K562 (cell line): Measurements from ENCODE around the gene ZNF750. TPM values are rescaled to one million over a fixed set of nuclear protein-coding genes. Genes with fewer than 3 reads are reported as not detected.

Experiments
- ATAC-seq: fragments of 200-7000 bp; cut with Tn5 transposase; 3 replicates; pipeline ENCODE4 v1.9.1; 2020; ENCODE audit warnings: moderate library complexity
- BruUV-seq: library from RNA; stranded (reverse); fragments of 400-500 nt; replicated peaks from 2 replicates; lab custom pipeline; 2021; lab: Mats Ljungman, UMichigan
- CTCF ChIA-PET: fragments of 300-600 bp; formaldehyde crosslinking; extraction: SDS; loops from one replicate; lab custom pipeline; 2021; ENCODE audit warnings: low intra/inter-chr PET ratio; lab: Yijun Ruan, JAX
- POLR2A ChIA-PET: fragments of 300-600, 350-650 bp; sonication (Branson Sonifier 250); formaldehyde crosslinking; extraction: SDS; loops from one replicate; lab custom pipeline; 2021; ENCODE audit warnings: antibody characterized with exemption, inconsistent platforms; lab: Yijun Ruan, JAX
- DNase-seq, 4 experiments: peaks; one replicate each; pipeline versions ENCODE4 v3.0.0 to v3.0.0-alpha.2; 2011 to 2018; ENCODE audit warnings: low spot score in 3 of 4, mixed read lengths in 3 of 4; ENCODE audit errors: extremely low read depth in 1 of 4
- FAIRE-seq: peaks from 2 replicates; lab custom pipeline; 2011; peaks lifted over from hg19 to GRCh38; lab: Jason Lieb, UNC
- H2AFZ ChIP-seq: 2 replicates; pipeline ENCODE4 v1.6.0; 2011; ENCODE audit warnings: low read depth, low read length, control low read depth, inconsistent platforms
- H3K27ac ChIP-seq: fragments of 200-600 bp; 3 replicates; pipeline ENCODE4 v1.8.0; 2011; ENCODE audit warnings: low read depth, mild to moderate bottlenecking, control low read depth, inconsistent platforms, low read length, moderate library complexity, mixed read lengths; ENCODE audit errors: extremely low read depth
- H3K27me3 ChIP-seq, 2 experiments: fragments of 300-600 bp in 1 of 2; 2 replicates in 1 of 2; 3 replicates in 1 of 2; pipeline versions ENCODE4 v1.6.0 to v1.8.0; 2011; ENCODE audit warnings: inconsistent platforms in 2 of 2, low read length in 2 of 2, mild to moderate bottlenecking in 1 of 2, mixed read lengths in 1 of 2, moderate library complexity in 1 of 2; ENCODE audit not compliant: control insufficient read depth in 2 of 2, insufficient read depth in 2 of 2
- H3K36me3 ChIP-seq: fragments of 300-600 bp; 3 replicates; pipeline ENCODE4 v1.8.0; 2011; ENCODE audit warnings: mild to moderate bottlenecking, low read length, inconsistent platforms; ENCODE audit not compliant: control insufficient read depth, insufficient read depth
- H3K4me1 ChIP-seq, 2 experiments: fragments of 200-600 bp in 1 of 2; replicated peaks in 1 of 2; 2 replicates in 1 of 2; 3 replicates in 1 of 2; pipeline versions ENCODE4 v1.5.1 to v1.8.0; 2011; ENCODE audit warnings: inconsistent platforms in 2 of 2, low read length in 2 of 2, mild to moderate bottlenecking in 1 of 2, mixed read lengths in 1 of 2, moderate library complexity in 1 of 2; ENCODE audit not compliant: control insufficient read depth in 2 of 2, insufficient read depth in 2 of 2
- H3K4me2 ChIP-seq: 2 replicates; pipeline ENCODE4 v1.6.1; 2011; ENCODE audit warnings: low read length, control low read depth, inconsistent platforms, mixed read lengths; ENCODE audit not compliant: insufficient read depth
- H3K4me3 ChIP-seq: fragments of 200-600 bp; sonication (generic), shearing (Covaris generic); 2 replicates; pipeline ENCODE4 v1.5.1; 2016; ENCODE audit warnings: control low read depth, inconsistent platforms
- H3K79me2 ChIP-seq: fragments of 200-600 bp; 3 replicates; pipeline ENCODE4 v1.8.0; 2011; ENCODE audit warnings: low read length, inconsistent platforms; ENCODE audit not compliant: control insufficient read depth, insufficient read depth
- H3K9ac ChIP-seq, 2 experiments: 2 replicates each; pipeline versions ENCODE4 v1.6.0 to v1.6.1; 2011; ENCODE audit warnings: low read depth in 2 of 2, low read length in 2 of 2, control low read depth in 1 of 2, inconsistent platforms in 1 of 2, mild to moderate bottlenecking in 1 of 2, mixed read lengths in 1 of 2; ENCODE audit not compliant: insufficient read depth in 1 of 2
- H3K9me1 ChIP-seq: one replicate; pipeline ENCODE4 v1.6.0; 2011; ENCODE audit warnings: inconsistent platforms, mild to moderate bottlenecking, low read length, moderate library complexity; ENCODE audit not compliant: control insufficient read depth, insufficient read depth
- H3K9me3 ChIP-seq: replicated peaks from 2 replicates; pipeline ENCODE4 v1.5.1; 2011; ENCODE audit warnings: low read depth, low read length, inconsistent platforms; ENCODE audit not compliant: control insufficient read depth, insufficient read depth
- H4K20me1 ChIP-seq: replicated peaks from 2 replicates; pipeline ENCODE4 v1.6.1; 2011; ENCODE audit warnings: low read length, inconsistent platforms, mixed read lengths; ENCODE audit not compliant: control insufficient read depth, insufficient read depth
- ARID2 ChIP-seq: fragments of 450-650 bp; IDR thresholded peaks from 2 replicates; pipeline ENCODE4 v1.6.1; 2017; ENCODE audit warnings: antibody characterized with exemption, mild to moderate bottlenecking
- BRF1 ChIP-seq: IDR thresholded peaks from 3 replicates; pipeline ENCODE4 v1.6.1; 2011; ENCODE audit warnings: borderline replicate concordance, mild to moderate bottlenecking; ENCODE audit not compliant: insufficient read length; ENCODE audit errors: extremely low read depth
- CBX2 ChIP-seq: fragments of 200-600 bp; sonication (generic); IDR thresholded peaks from one replicate; pipeline ENCODE4 v1.6.1; 2012; ENCODE audit warnings: mild to moderate bottlenecking, low read length, inconsistent platforms; ENCODE audit not compliant: insufficient read depth, poor library complexity, severe bottlenecking
- CBX5 ChIP-seq: IDR thresholded peaks from 2 replicates; pipeline ENCODE4 v1.6.1; 2014; ENCODE audit warnings: low read depth, borderline replicate concordance
- ETS2 ChIP-seq: IDR thresholded peaks from 2 replicates; pipeline ENCODE4 v1.6.1; 2016; ENCODE audit warnings: borderline replicate concordance, missing genetic modification characterization, mild to moderate bottlenecking, moderate library complexity, missing compliant biosample characterization; ENCODE audit not compliant: poor library complexity, severe bottlenecking
- HMG20B ChIP-seq: fragments of 250-450 bp; sonication (Bioruptor Pico); IDR thresholded peaks from 2 replicates; pipeline ENCODE4 v1.5.0; 2021; ENCODE audit warnings: mild to moderate bottlenecking
- ILK ChIP-seq: fragments of 450-650 bp; IDR thresholded peaks from 2 replicates; pipeline ENCODE4 v1.6.1; 2016; ENCODE audit warnings: missing genetic modification characterization, low read depth, mild to moderate bottlenecking, missing compliant biosample characterization, moderate library complexity, borderline replicate concordance
- RBFOX2 ChIP-seq: fragments of 200-400 bp; formaldehyde crosslinking; IDR thresholded peaks from 2 replicates; pipeline ENCODE4 v1.6.1; 2017; ENCODE audit warnings: low read depth, mild to moderate bottlenecking, low read length, moderate library complexity
- RBM14 ChIP-seq: fragments of 200-400 bp; formaldehyde crosslinking; IDR thresholded peaks from 2 replicates; pipeline ENCODE4 v1.6.1; 2018; ENCODE audit warnings: low read depth, mild to moderate bottlenecking, low read length, moderate library complexity, borderline replicate concordance; ENCODE audit not compliant: insufficient read depth
- SMARCE1 ChIP-seq: fragments of 450-650 bp; IDR thresholded peaks from 2 replicates; pipeline ENCODE4 v1.7.1; 2016; ENCODE audit warnings: mild to moderate bottlenecking
- SUPT5H ChIP-seq: fragments of 450-650 bp; IDR thresholded peaks from 2 replicates; pipeline ENCODE4 v1.6.1; 2016
- WGBS: fragments of 100-300 bp; shearing (Covaris generic); methylation state at CpG from one replicate; pipeline ENCODE4 v1.1.6; 2016; ENCODE audit warnings: low coverage, mixed read lengths; ENCODE audit not compliant: insufficient coverage; ENCODE audit errors: missing lambda C conversion rate; 5-methylcytosine and 5-hydroxymethylcytosine counted together
- in situ Hi-C: fragments of 300-500 bp; cut with MboI; formaldehyde crosslinking; loops from 4 replicates; pipeline ENCODE4 v1.15.0; 2018; ENCODE audit warnings: inconsistent platforms, mixed read lengths
- intact Hi-C: fragments of 100-400 bp; cut with micrococcal nuclease; formaldehyde crosslinking; loops from 2 replicates; pipeline ENCODE4 v1.14.2; 2022
- polyA plus RNA-seq, 8 experiments: library from polyadenylated mRNA; depleted of rRNA in 4 of 8; stranded (reverse) in 5 of 8; unstranded in 3 of 8; fragments of >200 nt; fragmentation: Nextera tagmentation in 2 of 8; fragmentation: Illumina TruSeq in 1 of 8; extraction: Ambion mirVana in 2 of 8; extraction: Trizol in 1 of 8; gene quantifications; 2 replicates each; pipeline versions ENCODE4 v1.2.1 to v1.2.3, GENCODE V29; 2011 to 2014; ENCODE audit warnings: inconsistent platforms in 1 of 8, missing spikeins in 1 of 8
- total RNA-seq, 7 experiments: library from RNA; depleted of rRNA in 6 of 7; stranded (reverse); fragments of >200 nt in 6 of 7; fragmentation: Illumina TruSeq in 2 of 7; extraction: Trizol in 2 of 7; gene quantifications; 2 replicates each; pipeline versions ENCODE4 v1.2.1 to v1.2.3, GENCODE V29; 2011 to 2021; ENCODE audit warnings: low replicate concordance in 1 of 7
- TF ChIP-seq, protein P1 (sequence below): fragments of 450-650 bp; IDR thresholded peaks from 2 replicates; pipeline ENCODE4 v1.6.1; 2018; ENCODE audit not compliant: partially characterized antibody

Gene ZNF750
- total and polyA plus RNA-seq, 9 of the 15 experiments (the other 6 are each of a cell fraction or from before 2014, with no cell fraction given): not detected

DNA sequence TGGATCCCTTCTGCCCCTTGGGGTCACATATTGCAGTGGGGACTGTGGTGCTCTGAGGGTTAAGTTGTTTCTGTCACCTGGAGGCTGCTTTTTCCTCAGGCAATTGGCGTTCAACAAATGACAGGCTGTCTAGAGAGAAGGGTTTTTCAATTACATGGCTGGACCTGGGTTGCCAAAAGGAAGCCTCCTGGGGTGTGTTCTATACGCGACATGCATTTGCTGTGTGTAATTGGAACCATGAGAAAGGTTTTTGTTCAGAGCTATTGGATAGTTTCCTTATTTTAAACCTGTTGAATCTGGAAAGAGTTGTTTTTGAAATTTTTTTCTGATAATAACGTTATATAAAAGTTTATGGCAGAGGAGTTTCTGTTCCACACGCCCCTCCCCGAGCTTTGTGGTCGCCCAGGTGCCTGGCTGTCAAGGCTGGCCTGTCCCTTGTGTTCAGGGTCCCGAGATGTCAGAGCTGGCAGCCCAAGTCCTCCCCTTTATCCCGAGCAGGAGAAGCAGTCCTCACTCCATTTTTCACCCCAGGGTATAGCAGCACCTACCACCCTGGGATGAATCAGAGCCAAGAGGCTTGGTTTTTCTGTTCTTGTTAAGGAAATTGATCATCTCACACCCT lies 26.1 kb upstream of the ZNF750 start:
- no peak overlapping the region for H3K4me2 ChIP-seq
- peak overlapping the region in 1 of 2 experiments; percentile 78; a peak in 2 of 4 replicates for H3K9ac ChIP-seq
- no peak overlapping the region for H3K4me3 ChIP-seq
- no peaks in the 10 kb centered on the region for H3K27me3 ChIP-seq
- in situ Hi-C loops: no loop called here
- peaks cover 5% of the 10 kb centered on the region for H3K9me1 ChIP-seq
- BruUV-seq: no TSS peak
- WGBS: 80% methylated on average over 9 of the region's 9 CpGs
- peaks cover 42% of the 10 kb centered on the region for H3K79me2 ChIP-seq
- no peaks in the 10 kb centered on the region for H3K9me3 ChIP-seq
- peaks cover 14% of the 10 kb centered on the region; the same call in 2 of the 3 replicates for H3K36me3 ChIP-seq
- no peak overlapping the region for H3K27ac ChIP-seq
- DNase-seq: no peak
- intact Hi-C loops: no loop called here
- FAIRE-seq: peak; percentile 32
- no peaks in the 10 kb centered on the region for H4K20me1 ChIP-seq
- peaks cover 43 to 85% of the 10 kb centered on the region in 2 experiments for H3K4me1 ChIP-seq
- ChIA-PET POLR2A (interaction anchor here (1.0 to 1.4 kb wide), 2 partner anchors 9 to 15 kb away, joined by 3 read pairs; no protein-coding TSS in a partner anchor), CTCF (no interaction called here)
- no peak for ATAC-seq
- no peak overlapping the region for H2AFZ ChIP-seq
- no peak for TF ChIP-seq CBX5
- no peak for TF ChIP-seq SUPT5H

GRCh38 chr17:82865274-82865673 lies 25.5 kb upstream of the ZNF750 start:
- H2AFZ ChIP-seq: no peak overlapping the region
- 81% methylated on average over 23 of the region's 23 CpGs for WGBS
- H3K27ac ChIP-seq: no peak overlapping the region
- H3K9me3 ChIP-seq: no peaks in the 10 kb centered on the region
- in situ Hi-C loops (no loop called here), intact Hi-C loops (no loop called here)
- no TSS peak for BruUV-seq
- DNase-seq (no peak), FAIRE-seq (no peak), ATAC-seq (no peak)
- ChIA-PET POLR2A (interaction anchor here (1.0 to 1.4 kb wide), 3 partner anchors 10 to 15 kb away, joined by 3 read pairs; no protein-coding TSS in a partner anchor), CTCF (no interaction called here)
- H3K27me3 ChIP-seq: no peaks in the 10 kb centered on the region
- H3K79me2 ChIP-seq: peaks cover 48% of the 10 kb centered on the region
- H3K4me1 ChIP-seq: peaks cover 47 to 87% of the 10 kb centered on the region in 2 experiments
- H4K20me1 ChIP-seq: no peaks in the 10 kb centered on the region
- 0 out of 4 replicates have a peak overlapping the region, but pooled peaks of 1 of the 2 experiments have one; percentile 4 for H3K9ac ChIP-seq
- peaks cover 5% of the 10 kb centered on the region for H3K9me1 ChIP-seq
- no peak overlapping the region for H3K4me3 ChIP-seq
- H3K4me2 ChIP-seq: no peak overlapping the region
- peaks cover 8% of the 10 kb centered on the region; the same call in 2 of the 3 replicates for H3K36me3 ChIP-seq
- TF ChIP-seq RBFOX2 (no peak), SMARCE1 (no peak), ARID2 (no peak), CBX2 (no peak), HMG20B (CRISPR knock-in tag) (no peak), BRF1 (no peak), ILK (tag) (no peak), ETS2 (no peak), RBM14 (no peak)
- TF ChIP-seq, protein P1, sequence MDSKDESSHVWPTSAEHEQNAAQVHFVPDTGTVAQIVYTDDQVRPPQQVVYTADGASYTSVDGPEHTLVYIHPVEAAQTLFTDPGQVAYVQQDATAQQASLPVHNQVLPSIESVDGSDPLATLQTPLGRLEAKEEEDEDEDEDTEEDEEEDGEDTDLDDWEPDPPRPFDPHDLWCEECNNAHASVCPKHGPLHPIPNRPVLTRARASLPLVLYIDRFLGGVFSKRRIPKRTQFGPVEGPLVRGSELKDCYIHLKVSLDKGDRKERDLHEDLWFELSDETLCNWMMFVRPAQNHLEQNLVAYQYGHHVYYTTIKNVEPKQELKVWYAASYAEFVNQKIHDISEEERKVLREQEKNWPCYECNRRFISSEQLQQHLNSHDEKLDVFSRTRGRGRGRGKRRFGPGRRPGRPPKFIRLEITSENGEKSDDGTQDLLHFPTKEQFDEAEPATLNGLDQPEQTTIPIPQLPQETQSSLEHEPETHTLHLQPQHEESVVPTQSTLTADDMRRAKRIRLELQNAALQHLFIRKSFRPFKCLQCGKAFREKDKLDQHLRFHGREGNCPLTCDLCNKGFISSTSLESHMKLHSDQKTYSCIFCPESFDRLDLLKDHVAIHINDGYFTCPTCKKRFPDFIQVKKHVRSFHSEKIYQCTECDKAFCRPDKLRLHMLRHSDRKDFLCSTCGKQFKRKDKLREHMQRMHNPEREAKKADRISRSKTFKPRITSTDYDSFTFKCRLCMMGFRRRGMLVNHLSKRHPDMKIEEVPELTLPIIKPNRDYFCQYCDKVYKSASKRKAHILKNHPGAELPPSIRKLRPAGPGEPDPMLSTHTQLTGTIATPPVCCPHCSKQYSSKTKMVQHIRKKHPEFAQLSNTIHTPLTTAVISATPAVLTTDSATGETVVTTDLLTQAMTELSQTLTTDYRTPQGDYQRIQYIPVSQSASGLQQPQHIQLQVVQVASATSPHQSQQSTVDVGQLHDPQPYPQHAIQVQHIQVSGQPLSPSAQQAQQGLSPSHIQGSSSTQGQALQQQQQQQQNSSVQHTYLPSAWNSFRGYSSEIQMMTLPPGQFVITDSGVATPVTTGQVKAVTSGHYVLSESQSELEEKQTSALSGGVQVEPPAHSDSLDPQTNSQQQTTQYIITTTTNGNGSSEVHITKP: no peak
